H1 (cell line): ENCODE measurements around the gene RGS3. TPM values are rescaled to one million over a fixed set of nuclear protein-coding genes. Genes with fewer than 3 reads are reported as not detected.
A peak's percentile ranks its signal among the peaks of the same experiment; 100 is the strongest.

Source experiments
- CTCF ChIA-PET: fragments of 300-600 bp; sonication (Branson Sonifier 250); formaldehyde crosslinking; loops from one replicate; lab custom pipeline; 2021; ENCODE audit not compliant: partially characterized antibody; lab: Charles Lee
- POLR2A ChIA-PET: fragments of 300-600 bp; sonication (Branson Sonifier 250); formaldehyde crosslinking; loops from one replicate; lab custom pipeline; 2021; ENCODE audit warnings: inconsistent platforms; ENCODE audit not compliant: partially characterized antibody; lab: Charles Lee
- DNase-seq, 2 experiments: peaks; one replicate each; pipeline versions ENCODE4 v3.0.0 to v3.0.0-alpha.2; 2010 to 2022; ENCODE audit warnings: low spot score in 2 of 2, low read depth in 1 of 2, mixed read lengths in 1 of 2
- FAIRE-seq: peaks from 2 replicates; lab custom pipeline; 2011; peaks lifted over from hg19 to GRCh38; lab: Jason Lieb, UNC
- H2AFZ ChIP-seq: 2 replicates; pipeline ENCODE4 v1.8.1; 2012; ENCODE audit warnings: low read length, inconsistent platforms
- H2AK5ac ChIP-seq: 2 replicates; pipeline ENCODE4 v1.6.1; 2013; ENCODE audit warnings: low read depth, low read length
- H2BK120ac ChIP-seq: replicated peaks from 2 replicates; pipeline ENCODE3; 2013; ENCODE audit warnings: low read depth, low read length, inconsistent platforms
- H2BK12ac ChIP-seq: 2 replicates; pipeline ENCODE4 v1.6.1; 2013; ENCODE audit warnings: low read depth, low read length
- H2BK15ac ChIP-seq: 2 replicates; pipeline ENCODE4 v1.6.1; 2013; ENCODE audit warnings: low read length
- H2BK20ac ChIP-seq: 2 replicates; pipeline ENCODE4 v1.6.1; 2013; ENCODE audit warnings: low read length
- H2BK5ac ChIP-seq: 2 replicates; pipeline ENCODE4 v1.6.1; 2013; ENCODE audit warnings: low read depth, low read length
- H3K14ac ChIP-seq: 2 replicates; pipeline ENCODE4 v1.6.1; 2013; ENCODE audit warnings: inconsistent platforms; ENCODE audit not compliant: insufficient read length
- H3K18ac ChIP-seq: 2 replicates; pipeline ENCODE4 v1.6.1; 2013; ENCODE audit warnings: low read length; ENCODE audit errors: extremely low read depth
- H3K23ac ChIP-seq: 2 replicates; pipeline ENCODE4 v1.6.1; 2013; ENCODE audit warnings: inconsistent platforms; ENCODE audit not compliant: insufficient read length
- H3K23me2 ChIP-seq: 2 replicates; pipeline ENCODE4 v1.6.1; 2013; ENCODE audit warnings: low read depth, low read length
- H3K27ac ChIP-seq: 2 replicates; pipeline ENCODE4 v1.6.1; 2011; ENCODE audit warnings: low read depth, low read length, inconsistent platforms
- H3K27me3 ChIP-seq, 4 experiments: replicated peaks in 1 of 4; 1 replicate in 1 of 4; 2 replicates in 3 of 4; pipeline versions ENCODE4 v1.6.1 to v1.8.1; 2011 to 2013; ENCODE audit warnings: low read length in 3 of 4, mild to moderate bottlenecking in 3 of 4, inconsistent platforms in 2 of 4, mixed read lengths in 2 of 4, moderate library complexity in 1 of 4; ENCODE audit not compliant: control insufficient read depth in 3 of 4, insufficient read depth in 3 of 4; ENCODE audit errors: extremely low read depth in 1 of 4
- H3K36me3 ChIP-seq, 4 experiments: 2 replicates each; pipeline versions ENCODE4 v1.6.1 to v1.8.1; 2011 to 2013; ENCODE audit warnings: mild to moderate bottlenecking in 4 of 4, low read length in 3 of 4, moderate library complexity in 2 of 4, control low read depth in 1 of 4, inconsistent platforms in 1 of 4; ENCODE audit not compliant: insufficient read depth in 4 of 4, control insufficient read depth in 2 of 4
- H3K4ac ChIP-seq: replicated peaks from 2 replicates; pipeline ENCODE3; 2013; ENCODE audit warnings: low read length, low read depth, mixed read lengths, inconsistent platforms; ENCODE audit not compliant: insufficient read length
- H3K4me1 ChIP-seq, 4 experiments: replicated peaks in 1 of 4; 1 replicate in 1 of 4; 2 replicates in 3 of 4; pipeline versions ENCODE4 v1.6.1 to v1.8.1; 2011 to 2013; ENCODE audit warnings: low read length in 3 of 4, inconsistent platforms in 2 of 4, mixed read lengths in 1 of 4; ENCODE audit not compliant: insufficient read depth in 4 of 4, control insufficient read depth in 3 of 4
- H3K4me2 ChIP-seq, 2 experiments: 2 replicates each; pipeline versions ENCODE4 v1.6.1 to v1.8.1; 2011 to 2013; ENCODE audit warnings: low read depth in 2 of 2, low read length in 2 of 2, control low read depth in 1 of 2, inconsistent platforms in 1 of 2, mild to moderate bottlenecking in 1 of 2; ENCODE audit not compliant: insufficient read depth in 1 of 2
- H3K4me3 ChIP-seq, 4 experiments: fragments of 200-600, 300-600 bp in 1 of 4; sonication (generic), shearing (Covaris generic), sonication (Bioruptor Twin) in 1 of 4; 2 replicates each; pipeline versions ENCODE4 v1.5.1 to v1.8.1; 2011 to 2016; ENCODE audit warnings: low read length in 4 of 4, low read depth in 3 of 4, control low read depth in 2 of 4, inconsistent platforms in 2 of 4, mild to moderate bottlenecking in 2 of 4, mixed read lengths in 1 of 4, moderate library complexity in 1 of 4; ENCODE audit not compliant: insufficient read depth in 2 of 4; ENCODE audit errors: extremely low read depth in 1 of 4
- H3K56ac ChIP-seq: replicated peaks from 2 replicates; pipeline ENCODE3; 2013; ENCODE audit warnings: low read depth, mild to moderate bottlenecking, mixed read lengths, low read length, inconsistent platforms; ENCODE audit not compliant: insufficient read length
- H3K79me1 ChIP-seq: 2 replicates; pipeline ENCODE4 v1.6.1; 2013; ENCODE audit warnings: low read depth, low read length, control low read depth
- H3K79me2 ChIP-seq, 2 experiments: 2 replicates each; pipeline versions ENCODE4 v1.6.1 to v1.8.1; 2012 to 2013; ENCODE audit warnings: low read length in 2 of 2, mild to moderate bottlenecking in 2 of 2, inconsistent platforms in 1 of 2; ENCODE audit not compliant: insufficient read depth in 2 of 2, control insufficient read depth in 1 of 2
- H3K9ac ChIP-seq, 4 experiments: replicated peaks in 1 of 4; 1 replicate in 1 of 4; 2 replicates in 3 of 4; pipeline versions ENCODE4 v1.6.1 to v1.8.1; 2011 to 2013; ENCODE audit warnings: low read depth in 3 of 4, low read length in 3 of 4, control low read depth in 2 of 4, mild to moderate bottlenecking in 2 of 4, moderate library complexity in 2 of 4, inconsistent platforms in 1 of 4; ENCODE audit errors: extremely low read depth in 1 of 4
- H3K9me3 ChIP-seq, 2 experiments: 2 replicates each; pipeline versions ENCODE4 v1.6.1 to v1.8.1; 2012 to 2013; ENCODE audit warnings: mild to moderate bottlenecking in 2 of 2, moderate library complexity in 2 of 2, control low read depth in 1 of 2, inconsistent platforms in 1 of 2, low read depth in 1 of 2, low read length in 1 of 2, mixed read lengths in 1 of 2; ENCODE audit not compliant: insufficient read depth in 2 of 2
- H4K20me1 ChIP-seq, 2 experiments: replicated peaks in 1 of 2; 2 replicates each; pipeline versions ENCODE3 to v1.8.1; 2011 to 2013; ENCODE audit warnings: inconsistent platforms in 2 of 2, low read length in 2 of 2, mild to moderate bottlenecking in 1 of 2; ENCODE audit not compliant: insufficient read depth in 2 of 2, control insufficient read depth in 1 of 2
- H4K5ac ChIP-seq: 2 replicates; pipeline ENCODE4 v1.6.1; 2013; ENCODE audit warnings: low read length, low read depth, mixed read lengths, inconsistent platforms; ENCODE audit not compliant: insufficient read length
- H4K8ac ChIP-seq: 2 replicates; pipeline ENCODE4 v1.8.0; 2013; ENCODE audit warnings: mild to moderate bottlenecking, moderate library complexity, low read length, inconsistent platforms; ENCODE audit not compliant: insufficient read depth; ENCODE audit errors: extremely low read depth
- H4K91ac ChIP-seq: replicated peaks from 2 replicates; pipeline ENCODE3; 2013; ENCODE audit warnings: low read length, mixed read lengths, inconsistent platforms; ENCODE audit not compliant: insufficient read length
- KDM1A ChIP-seq: fragments of 200-600, 300-600 bp; sonication (generic); IDR thresholded peaks from 2 replicates; pipeline ENCODE4 v1.7.1; 2016; ENCODE audit warnings: mild to moderate bottlenecking, low read length, borderline replicate concordance
- TCF12 ChIP-seq: IDR thresholded peaks from 2 replicates; pipeline ENCODE4 v1.6.1; 2011; ENCODE audit warnings: low read depth, mild to moderate bottlenecking, low read length
- WGBS, 2 experiments: shearing (Covaris generic) in 1 of 2; methylation state at CpG; one replicate each; pipeline versions ENCODE4 v1.1.6 to v1.1.7; 2013 to 2015; ENCODE audit warnings: low lambda C conversion rate in 2 of 2, mixed read lengths in 2 of 2, inconsistent platforms in 1 of 2, low coverage in 1 of 2, missing lambda C conversion rate in 1 of 2; ENCODE audit not compliant: insufficient replicate concordance in 2 of 2, insufficient coverage in 1 of 2, insufficient read length in 1 of 2; ENCODE audit errors: extremely low coverage in 1 of 2, missing lambda C conversion rate in 1 of 2; 5-methylcytosine and 5-hydroxymethylcytosine counted together
- polyA plus RNA-seq, 7 experiments: library from polyadenylated mRNA; depleted of rRNA in 3 of 7; stranded (reverse) in 5 of 7; unstranded in 2 of 7; fragments of >200 nt in 5 of 7; fragments of 200-250 nt in 2 of 7; gene quantifications; 1 replicate in 5 of 7; 2 replicates in 1 of 7; 4 replicates in 1 of 7; pipeline versions ENCODE4 v1.2.1 to v1.2.3, GENCODE V29; 2011 to 2013; ENCODE audit warnings: missing spikeins in 2 of 7, mixed read lengths in 2 of 7
- total RNA-seq: library from RNA; stranded (reverse); fragmentation: NEBNext Ultra II Directional; extraction: Animal tissue kit (Norgen Biotek cat#: 25700); gene quantifications from 2 replicates; pipeline ENCODE4 v1.2.1, GENCODE V29; 2021

Gene RGS3
- total and polyA plus RNA-seq, 2 of the 8 experiments (the other 6 are each of a cell fraction or from before 2014, with no cell fraction given): 12.6 to 18.2 TPM

DNA sequence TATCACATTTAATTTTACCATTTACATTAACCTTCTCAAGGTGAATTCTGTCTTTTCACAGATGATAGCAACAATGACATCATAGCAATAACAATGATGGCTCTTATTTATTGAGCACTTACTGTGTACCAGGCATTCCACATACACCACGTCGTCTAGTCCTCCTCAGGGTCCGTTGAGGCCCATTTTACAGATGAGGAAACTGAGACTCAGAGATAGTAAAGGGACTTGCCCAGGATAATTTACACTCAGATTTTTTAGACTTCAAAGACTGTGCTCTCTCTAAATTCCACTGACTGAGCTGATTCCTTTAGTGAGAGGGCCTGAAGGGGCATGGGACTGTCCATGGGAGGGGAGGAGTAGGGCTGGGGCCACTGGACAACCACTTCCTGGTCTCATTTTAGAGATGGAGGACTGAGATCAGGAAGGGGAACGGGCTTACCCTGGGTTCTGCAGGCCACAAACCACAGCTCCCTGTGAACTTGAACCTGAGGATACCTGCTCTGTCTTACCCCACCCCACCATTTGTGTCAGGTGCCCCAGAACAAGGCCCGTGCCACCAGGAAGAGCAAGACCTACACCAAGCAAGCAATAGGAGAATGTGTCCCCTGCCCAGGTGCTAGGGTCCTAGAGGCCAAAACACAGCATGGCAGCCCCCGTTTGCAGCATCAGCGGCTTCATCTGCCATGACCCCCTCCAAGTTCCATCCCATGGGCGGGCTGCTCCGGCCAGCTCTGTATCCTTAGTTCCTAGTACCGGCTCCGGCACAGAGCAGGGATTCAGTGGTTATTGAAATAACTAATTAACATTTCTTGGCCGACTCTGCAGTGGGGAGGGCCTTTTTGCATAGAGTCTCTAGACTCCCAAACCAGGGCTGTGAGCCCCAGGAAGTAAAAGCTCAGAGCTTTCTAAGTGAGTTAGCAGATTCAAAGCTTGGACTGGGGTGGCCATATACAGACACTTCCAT lies 96.6 kb downstream of the RGS3 start:
- Histone ChIP-seq H3K79me1 (no peaks in the 10 kb centered on the region), H2BK20ac (no peak overlapping the region), H3K4me3 (no peak overlapping the region), H2AFZ (no peak overlapping the region), H2BK12ac (no peak overlapping the region), H3K9ac (no peak overlapping the region), H3K4ac (no peak overlapping the region), H3K9me3 (no peaks in the 10 kb centered on the region), H2BK15ac (no peak overlapping the region), H3K4me1 (peaks cover 0 to 12% (median 5%) of the 10 kb centered on the region in 4 experiments; a peak in 5 of 7 replicates), H4K5ac (no peak overlapping the region), H2BK120ac (no peak overlapping the region), H3K18ac (no peak overlapping the region), H4K8ac (no peak overlapping the region), H3K79me2 (no peaks in the 10 kb centered on the region), H3K27ac (no peak overlapping the region), H3K4me2 (no peak overlapping the region), H3K56ac (no peak overlapping the region), H3K23me2 (peaks cover 6% of the 10 kb centered on the region; the same call in 1 of the 2 replicates), H3K27me3 (peaks cover 0 to 5% (median 0%) of the 10 kb centered on the region in 4 experiments; a peak in 1 of 7 replicates), H3K23ac (no peak overlapping the region), H2AK5ac (no peak overlapping the region), H3K14ac (no peak overlapping the region), H4K91ac (no peak overlapping the region), H4K20me1 (no peaks in the 10 kb centered on the region), H3K36me3 (no peaks in the 10 kb centered on the region), H2BK5ac (no peak overlapping the region)
- TF ChIP-seq TCF12: no peak
- TF ChIP-seq KDM1A: 0 out of 2 replicates have a peak, but pooled peaks have one; percentile 42
- WGBS, 2 experiments: 93% methylated on average over 12 of the region's 12 CpGs; no CpG with 5 or more reads in 1 of the 2 experiments
- CTCF ChIA-PET: interaction anchor here (0.7 to 2.4 kb wide), 12 partner anchors 11 to 114 kb away, joined by 3 to 9 read pairs (median 4); no protein-coding TSS in a partner anchor
- no peak for FAIRE-seq
- no peak for DNase-seq
- POLR2A ChIA-PET: interaction anchor here (0.9 to 1.1 kb wide), 3 partner anchors 22 to 285 kb away, joined by 3 read pairs; partner anchors contain the start of genes CDC26 and PRPF4
